Lung (tissue), 12 donors: ENCODE results near the gene TAOK2. TPM values are rescaled to one million over a fixed set of nuclear protein-coding genes. Genes with fewer than 3 reads are reported as not detected.
A peak's percentile ranks its signal among the peaks of the same experiment; 100 is the strongest.

Experiments
- ATAC-seq: fragments of 200-7000 bp; cut with Tn5 transposase; one replicate; pipeline ENCODE4 v1.9.1; 2020; ENCODE audit warnings: moderate number of reproducible peaks; ENCODE audit not compliant: insufficient read depth, low FRiP score
- DNase-seq, 3 donors: peaks; one replicate each; pipeline ENCODE4 v3.0.0-alpha.2; 2013 to 2017
- H3K27ac ChIP-seq, 2 donors: one replicate each; pipeline ENCODE4 v1.5.1; 2013; ENCODE audit warnings: mild to moderate bottlenecking in 2 of 2, moderate library complexity in 2 of 2, control low read depth in 1 of 2, inconsistent platforms in 1 of 2, low read depth in 1 of 2, low read length in 1 of 2
- H3K27me3 ChIP-seq, 3 donors: one replicate each; pipeline ENCODE4 v1.5.1; 2013; ENCODE audit warnings: low read length in 2 of 3; ENCODE audit not compliant: control insufficient read depth in 3 of 3, insufficient read depth in 3 of 3
- H3K36me3 ChIP-seq, 4 donors: one replicate each; pipeline ENCODE4 v1.5.1; 2013; ENCODE audit warnings: low read length in 4 of 4, mild to moderate bottlenecking in 1 of 4, moderate library complexity in 1 of 4; ENCODE audit not compliant: control insufficient read depth in 4 of 4, insufficient read depth in 4 of 4
- H3K4me1 ChIP-seq, 5 donors: one replicate each; pipeline ENCODE4 v1.5.1; 2013; ENCODE audit warnings: low read length in 5 of 5, mild to moderate bottlenecking in 2 of 5, moderate library complexity in 1 of 5; ENCODE audit not compliant: control insufficient read depth in 5 of 5, insufficient read depth in 5 of 5
- H3K4me3 ChIP-seq: one replicate; pipeline ENCODE4 v1.5.1; 2013; ENCODE audit warnings: mild to moderate bottlenecking, control low read depth, moderate library complexity
- H3K9ac ChIP-seq, 2 donors: one replicate each; pipeline ENCODE4 v1.5.1; 2013; ENCODE audit warnings: low read length in 2 of 2, control low read depth in 1 of 2; ENCODE audit not compliant: insufficient read depth in 1 of 2
- H3K9me3 ChIP-seq, 4 donors: one replicate each; pipeline ENCODE4 v1.5.1; 2013; ENCODE audit warnings: low read length in 3 of 4, mild to moderate bottlenecking in 1 of 4, moderate library complexity in 1 of 4; ENCODE audit not compliant: control insufficient read depth in 4 of 4, insufficient read depth in 3 of 4
- CTCF ChIP-seq: IDR thresholded peaks from 2 replicates; pipeline ENCODE4 v1.5.1; 2012; ENCODE audit warnings: mild to moderate bottlenecking; ENCODE audit errors: control extremely low read depth, extremely low read depth
- WGBS, 2 donors: extraction: QIAGEN DNeasy Blood & Tissue Kit; methylation state at CpG; one replicate each; pipeline ENCODE4 v1.1.7; 2013; 5-methylcytosine and 5-hydroxymethylcytosine counted together
- polyA plus RNA-seq, 2 donors: library from polyadenylated mRNA; stranded (reverse); fragments of 200-250 nt; gene quantifications; one replicate each; pipeline ENCODE4 v1.2.1, GENCODE V29; 2013
- total RNA-seq, 2 donors: library from RNA; depleted of rRNA in 1 of 2; stranded (reverse); fragments of >200 nt in 1 of 2; gene quantifications; one replicate each; pipeline ENCODE4 v1.2.1, GENCODE V29; 2014 to 2021
- donor health status: control.
- donor health status: control.
- donor health status: Bipolar disorder and iron deficiency.
- donor health status: healthy.
- donor health status: DM: yes; HTN: yes; CAD: no.

TAOK2 gene
- total and polyA plus RNA-seq, 4 donors: 33.8 to 71.8 (median 55.4) TPM

- 68 to 79% methylated on average over 11 of the region's 11 CpGs for WGBS, 2 donors
- Histone ChIP-seq H3K9me3 (peaks cover 0 to 2% (median 0%) of the 10 kb centered on the region in 4 donors), H3K27me3 (no peaks in the 10 kb centered on the region), H3K36me3 (no peaks in the 10 kb centered on the region), H3K4me3 (no peak overlapping the region), H3K27ac (peak overlapping the region in 1 of 2 donors; percentile 43), H3K4me1 (peaks cover 0 to 2% (median 0%) of the 10 kb centered on the region in 5 donors), H3K9ac (no peak overlapping the region)
- no peak for TF ChIP-seq CTCF
- ATAC-seq: peak; percentile 93
- DNase-seq: peak; percentile 43 to 61 (median 44)
These were observed 29.5 kb upstream of the TAOK2 start for GRCh38 chr16:29943846-29944799.

DNA sequence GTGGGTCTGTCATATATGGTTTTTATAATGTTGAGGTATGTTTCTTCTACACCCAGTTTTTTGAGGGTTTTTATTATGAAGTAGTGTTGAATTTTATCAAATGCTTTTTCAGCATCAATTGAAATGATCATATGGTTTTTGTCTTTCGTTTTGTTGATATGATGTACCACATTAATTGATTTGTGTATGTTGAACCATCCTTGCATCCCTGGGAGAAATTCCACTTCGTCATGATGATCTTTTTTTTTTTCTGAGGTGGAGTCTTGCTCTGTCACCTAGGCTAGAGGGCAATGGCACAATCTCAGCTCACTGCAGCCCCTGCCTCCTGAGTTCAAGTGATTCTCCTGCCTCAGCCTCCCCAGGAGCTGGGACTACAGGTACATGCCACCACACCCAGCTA, 25.8 kb upstream of the TAOK2 start:
- H3K36me3 ChIP-seq: no peaks in the 10 kb centered on the region
- DNase-seq: no peak
- no peak overlapping the region for H3K4me3 ChIP-seq
- no peak overlapping the region for H3K27ac ChIP-seq
- no peak for ATAC-seq
- whole genome bisulfite sequencing, 2 donors: 84 to 88% methylated on average over 2 of the region's 2 CpGs
- H3K27me3 ChIP-seq: no peaks in the 10 kb centered on the region
- TF ChIP-seq CTCF: no peak
- H3K4me1 ChIP-seq: peaks cover 0 to under 1% (median 0%) of the 10 kb centered on the region in 5 donors
- no peak overlapping the region for H3K9ac ChIP-seq
- no peaks in the 10 kb centered on the region for H3K9me3 ChIP-seq

DNA sequence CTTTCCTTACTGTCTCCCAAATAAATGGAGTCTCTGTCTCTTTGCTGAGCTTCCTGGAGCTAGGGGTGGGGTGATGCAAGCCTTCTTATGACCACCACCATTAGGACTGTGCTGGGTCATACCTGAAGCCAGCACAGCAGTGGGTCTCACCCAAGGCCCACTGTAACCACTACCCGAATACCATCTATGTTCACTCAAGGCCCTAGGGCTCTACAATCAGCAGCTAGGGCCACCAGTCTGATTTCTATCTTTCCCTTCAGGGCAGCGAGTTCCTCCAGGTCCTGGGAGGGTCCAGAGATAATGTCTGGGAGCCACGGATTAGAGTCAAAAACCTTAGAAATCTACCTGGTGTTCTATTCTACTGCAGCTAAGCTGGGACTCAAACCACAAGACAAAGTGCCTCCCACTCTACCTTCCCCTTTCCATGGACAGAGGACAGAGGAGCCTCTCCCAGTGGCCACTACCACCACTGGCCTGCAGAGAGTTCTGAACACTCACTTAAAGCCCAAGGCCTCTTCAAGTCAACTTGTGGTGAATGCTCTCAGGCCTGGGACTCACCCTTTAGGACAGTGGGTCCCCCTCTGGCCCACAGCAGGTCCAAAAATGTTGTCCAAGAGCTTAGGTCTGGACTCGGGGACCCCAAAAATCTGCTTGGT, 22.7 kb upstream of the TAOK2 start:
- WGBS, 2 donors: 92 to 98% methylated on average over 4 of the region's 4 CpGs

More for the DNA sequence above, 22.7 kb upstream of the TAOK2 start:
- H3K27me3 ChIP-seq: no peaks in the 10 kb centered on the region
- no peak overlapping the region for H3K4me3 ChIP-seq
- no peak for ATAC-seq
- no peaks in the 10 kb centered on the region for H3K36me3 ChIP-seq
- no peaks in the 10 kb centered on the region for H3K9me3 ChIP-seq
- no peak for DNase-seq
- no peaks in the 10 kb centered on the region for H3K4me1 ChIP-seq
- TF ChIP-seq CTCF: no peak
- H3K9ac ChIP-seq: no peak overlapping the region
- H3K27ac ChIP-seq: no peak overlapping the region
